Breast epithelium (tissue), 3 donors: ENCODE results near the gene MROH7.

Experiments used
- CTCF ChIP-seq, 3 donors: fragments of 450-650 bp; IDR thresholded peaks; one replicate each; pipeline ENCODE4 v1.5.1; 2016 to 2017; ENCODE audit warnings: antibody characterized with exemption in 3 of 3, mild to moderate bottlenecking in 3 of 3, moderate library complexity in 3 of 3
- POLR2A ChIP-seq: fragments of 450-650 bp; IDR thresholded peaks from one replicate; pipeline ENCODE4 v1.6.1; 2016; ENCODE audit warnings: antibody characterized with exemption, mild to moderate bottlenecking, moderate library complexity

- TF ChIP-seq CTCF (IDR thresholded peaks at IDR 0.05) (no peak), POLR2A (no peak)
Measured at GRCh38 chr1:54610601-54611580, 30.7 kb upstream of the MROH7 start.
